GM12878 (cell line): ENCODE measurements around the gene TAX1BP3. TPM values are rescaled to one million over a fixed set of nuclear protein-coding genes. Genes with fewer than 3 reads are reported as not detected.

ENCODE experiments used
- ATAC-seq: fragments of 200-7000 bp; cut with Tn5 transposase; 3 replicates; pipeline ENCODE4 v1.9.1; 2020; ENCODE audit warnings: mild to moderate bottlenecking, moderate library complexity
- BruUV-seq: library from RNA; stranded (reverse); fragments of 400-500 nt; replicated peaks from 2 replicates; lab custom pipeline; 2021; lab: Mats Ljungman, UMichigan
- CTCF ChIA-PET: fragments of 300-600 bp; sonication (Branson Sonifier 250); formaldehyde crosslinking; extraction: SDS; loops from one replicate; lab custom pipeline; 2021; ENCODE audit warnings: inconsistent platforms; lab: Yijun Ruan, JAX
- POLR2A ChIA-PET: fragments of 350-600 bp; formaldehyde crosslinking; extraction: SDS; loops from one replicate; lab custom pipeline; 2021; ENCODE audit warnings: inconsistent platforms; lab: Charles Lee
- RAD21 ChIA-PET: fragments of 300-600 bp; sonication (Branson Sonifier 250); formaldehyde crosslinking; loops from one replicate; lab custom pipeline; 2023; ENCODE audit warnings: antibody characterized with exemption; ENCODE audit not compliant: unreplicated experiment; lab: Charles Lee
- SMC1A ChIA-PET: fragments of 300-600 bp; sonication (Branson Sonifier 250); formaldehyde crosslinking; loops from one replicate; lab custom pipeline; 2023; ENCODE audit not compliant: unreplicated experiment, uncharacterized antibody; lab: Charles Lee
- DNase-seq: peaks from one replicate; pipeline ENCODE4 v3.0.0-alpha.2; 2011; ENCODE audit warnings: low read depth, low spot score
- FAIRE-seq: peaks from 3 replicates; lab custom pipeline; 2011; peaks lifted over from hg19 to GRCh38; lab: Jason Lieb, UNC
- H2AFZ ChIP-seq: 2 replicates; pipeline ENCODE4 v1.6.0; 2011; ENCODE audit warnings: low read depth, low read length, control low read depth; ENCODE audit not compliant: control insufficient read depth
- H3K27ac ChIP-seq: 2 replicates; pipeline ENCODE4 v1.5.1; 2011; ENCODE audit warnings: control low read depth; ENCODE audit not compliant: control insufficient read depth, insufficient read depth
- H3K27me3 ChIP-seq, 2 experiments: replicated peaks in 1 of 2; 2 replicates each; pipeline versions ENCODE4 v1.6.0 to v1.6.1; 2011; ENCODE audit warnings: low read length in 1 of 2; ENCODE audit not compliant: control insufficient read depth in 2 of 2, insufficient read depth in 2 of 2
- H3K36me3 ChIP-seq, 2 experiments: 2 replicates each; pipeline ENCODE4 v1.5.1; 2011; ENCODE audit warnings: low read length in 1 of 2; ENCODE audit not compliant: control insufficient read depth in 2 of 2, insufficient read depth in 2 of 2
- H3K4me1 ChIP-seq: 2 replicates; pipeline ENCODE4 v1.6.1; 2011; ENCODE audit warnings: mild to moderate bottlenecking, low read length, moderate library complexity, mixed read lengths; ENCODE audit not compliant: control insufficient read depth, insufficient read depth
- H3K4me2 ChIP-seq: 2 replicates; pipeline ENCODE4 v1.6.0; 2011; ENCODE audit warnings: control low read depth; ENCODE audit not compliant: control insufficient read depth, insufficient read depth
- H3K4me3 ChIP-seq: fragments of 200-600 bp; sonication (generic); 2 replicates; pipeline ENCODE4 v1.5.1; 2016
- H3K79me2 ChIP-seq: 2 replicates; pipeline ENCODE4 v1.6.0; 2011; ENCODE audit warnings: low read length; ENCODE audit not compliant: control insufficient read depth, insufficient read depth
- H3K9ac ChIP-seq: 2 replicates; pipeline ENCODE4 v1.8.0; 2011; ENCODE audit warnings: low read length, control low read depth, mixed read lengths; ENCODE audit not compliant: control insufficient read depth, insufficient read depth
- H3K9me3 ChIP-seq: replicated peaks from 3 replicates; pipeline ENCODE4 v1.5.1; 2011; ENCODE audit warnings: mild to moderate bottlenecking, low read length; ENCODE audit not compliant: control insufficient read depth, insufficient read depth
- H4K20me1 ChIP-seq: 2 replicates; pipeline ENCODE4 v1.6.0; 2011; ENCODE audit not compliant: control insufficient read depth, insufficient read depth
- CBFB ChIP-seq: IDR thresholded peaks from 2 replicates; pipeline ENCODE4 v1.6.1; 2016; ENCODE audit warnings: antibody characterized with exemption, low read depth
- GATAD2B ChIP-seq: fragments of 450-650 bp; conservative IDR thresholded peaks from 2 replicates; pipeline ENCODE4 v1.6.1; 2017; ENCODE audit warnings: low read depth, mild to moderate bottlenecking, moderate library complexity
- HDAC6 ChIP-seq: fragments of 200-600 bp; sonication (generic); IDR thresholded peaks from one replicate; pipeline ENCODE4 v1.8.0; 2017; ENCODE audit warnings: antibody characterized with exemption; ENCODE audit not compliant: unreplicated experiment
- LARP7 ChIP-seq: fragments of 450-650 bp; IDR thresholded peaks from 2 replicates; pipeline ENCODE4 v1.6.1; 2017; ENCODE audit warnings: mild to moderate bottlenecking
- MTA2 ChIP-seq: fragments of 450-650 bp; IDR thresholded peaks from 2 replicates; pipeline ENCODE4 v1.6.1; 2016; ENCODE audit warnings: low read depth, mild to moderate bottlenecking, moderate library complexity
- PAX5 ChIP-seq: IDR thresholded peaks from 2 replicates; pipeline ENCODE4 v1.6.1; 2011; ENCODE audit warnings: low read depth, low read length, borderline replicate concordance
- POLR2AphosphoS5 ChIP-seq: IDR thresholded peaks from 2 replicates; pipeline ENCODE4 v1.6.1; 2011; ENCODE audit warnings: mild to moderate bottlenecking, low read length, inconsistent platforms
- SRF ChIP-seq, 2 experiments: IDR thresholded peaks; 2 replicates each; pipeline ENCODE4 v1.6.1; 2011; ENCODE audit warnings: low read depth in 2 of 2, low read length in 2 of 2, mild to moderate bottlenecking in 1 of 2, moderate library complexity in 1 of 2
- STAT1 ChIP-seq: fragments of 450-650 bp; conservative IDR thresholded peaks from 2 replicates; pipeline ENCODE4 v1.6.1; 2014; ENCODE audit warnings: antibody characterized with exemption, mild to moderate bottlenecking
- ZNF24 ChIP-seq: fragments of 450-650 bp; IDR thresholded peaks from 2 replicates; pipeline ENCODE4 v1.6.1; 2017; ENCODE audit warnings: antibody characterized with exemption, mild to moderate bottlenecking
- WGBS: methylation state at CpG from one replicate; pipeline ENCODE4 v1.1.6; 2016; ENCODE audit warnings: low lambda C conversion rate; ENCODE audit not compliant: insufficient replicate concordance, insufficient coverage; ENCODE audit errors: missing lambda C conversion rate; 5-methylcytosine and 5-hydroxymethylcytosine counted together
- in situ Hi-C: fragments of 300-500 bp; cut with MboI; formaldehyde crosslinking; loops from 9 replicates; pipeline ENCODE4 v1.14.3; 2018; ENCODE audit warnings: mixed read lengths
- intact Hi-C: fragments of 100-400 bp; cut with micrococcal nuclease; formaldehyde crosslinking; loops from one replicate; pipeline ENCODE4 v1.14.2; 2022; ENCODE audit not compliant: unreplicated experiment
- polyA plus RNA-seq, 11 experiments: library from polyadenylated mRNA; depleted of rRNA in 4 of 11; unstranded in 6 of 11; stranded (reverse) in 5 of 11; fragments of >200 nt; fragmentation: Nextera tagmentation in 4 of 11; fragmentation: Illumina TruSeq in 1 of 11; extraction: Ambion mirVana in 4 of 11; extraction: Trizol in 1 of 11; gene quantifications; 1 replicate in 1 of 11; 2 replicates in 10 of 11; pipeline versions ENCODE4 v1.2.1 to v1.2.3, GENCODE V29; 2011 to 2016; ENCODE audit warnings: inconsistent platforms in 2 of 11, missing spikeins in 2 of 11, low read depth in 1 of 11
- total RNA-seq, 4 experiments: library from RNA; depleted of rRNA in 3 of 4; stranded (reverse); fragments of >200 nt in 3 of 4; fragmentation: Illumina TruSeq in 1 of 4; extraction: Trizol in 1 of 4; gene quantifications; 2 replicates each; pipeline versions ENCODE4 v1.2.1 to v1.2.3, GENCODE V29; 2013 to 2021
- TF ChIP-seq, protein P1 (sequence below): fragments of 450-650 bp; IDR thresholded peaks from 2 replicates; pipeline ENCODE4 v1.6.1; 2017; ENCODE audit warnings: mild to moderate bottlenecking, moderate library complexity
- TF ChIP-seq, protein P2 (sequence below): fragments of 450-650 bp; IDR thresholded peaks from 2 replicates; pipeline ENCODE4 v1.6.1; 2014; ENCODE audit warnings: mild to moderate bottlenecking
- TF ChIP-seq, protein P3 (sequence below): IDR thresholded peaks from 2 replicates; pipeline ENCODE4 v1.6.1; 2011; ENCODE audit warnings: low read depth, low read length, improper control_type of control experiment, borderline replicate concordance

TAX1BP3 gene
- total and polyA plus RNA-seq, 10 of the 15 experiments (the other 5 are each of a cell fraction or from before 2014, with no cell fraction given), result 1.00 to 40.4 (median 15.4) TPM

DNA sequence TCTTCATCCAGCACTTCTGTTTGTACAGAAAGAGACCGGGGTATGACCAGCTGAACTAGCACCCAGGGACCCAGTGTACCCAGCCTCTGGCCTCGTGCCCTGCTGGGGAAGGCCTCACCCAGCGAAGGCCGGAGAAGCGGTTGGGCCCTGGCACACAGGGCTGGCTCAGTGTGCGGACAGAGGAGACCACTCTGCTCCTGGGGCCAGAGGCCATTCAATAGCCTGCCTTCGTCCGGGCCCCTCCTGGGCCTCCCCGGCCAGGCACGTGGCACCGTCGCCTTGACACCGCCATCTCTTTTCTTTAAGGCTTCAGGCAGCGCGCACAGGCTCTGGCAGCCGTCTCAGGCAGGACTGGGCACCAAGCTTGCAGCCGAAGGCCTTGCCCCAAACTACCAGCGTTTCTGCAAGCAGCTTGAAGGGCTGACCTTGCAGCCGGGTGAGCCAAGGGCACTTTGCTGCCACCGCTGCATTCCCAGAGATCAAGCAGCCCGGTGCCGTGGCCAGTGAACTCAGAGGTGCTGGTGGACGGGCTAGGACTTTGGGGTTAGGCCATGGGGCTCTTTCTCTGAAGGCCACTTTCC is 8.0 kb downstream of the TAX1BP3 start:
- Histone ChIP-seq H3K4me1 (no peaks in the 10 kb centered on the region), H4K20me1 (no peaks in the 10 kb centered on the region), H3K27ac (no peak overlapping the region), H2AFZ (no peak overlapping the region), H3K79me2 (no peaks in the 10 kb centered on the region), H3K36me3 (no peaks in the 10 kb centered on the region), H3K4me2 (no peak overlapping the region), H3K9ac (no peak overlapping the region), H3K4me3 (no peak overlapping the region)
- no TSS peak for BruUV-seq
- 89% methylated on average over 23 of the region's 23 CpGs for WGBS
- in situ Hi-C loops, result no loop called here
- no peak for DNase-seq
- RAD21 ChIA-PET, result no interaction called here
- TF ChIP-seq LARP7 (no peak), MTA2 (no peak), CBFB (no peak), PAX5 (no peak), ZNF24 (no peak), POLR2AphosphoS5 (no peak), SRF (IDR thresholded peaks at IDR 0.05; ENCODE audit: low read depth in 2 of 2, low read length in 2 of 2) (no peak), GATAD2B (no peak), HDAC6 (no peak), STAT1 (no peak)
- TF ChIP-seq, protein P1, sequence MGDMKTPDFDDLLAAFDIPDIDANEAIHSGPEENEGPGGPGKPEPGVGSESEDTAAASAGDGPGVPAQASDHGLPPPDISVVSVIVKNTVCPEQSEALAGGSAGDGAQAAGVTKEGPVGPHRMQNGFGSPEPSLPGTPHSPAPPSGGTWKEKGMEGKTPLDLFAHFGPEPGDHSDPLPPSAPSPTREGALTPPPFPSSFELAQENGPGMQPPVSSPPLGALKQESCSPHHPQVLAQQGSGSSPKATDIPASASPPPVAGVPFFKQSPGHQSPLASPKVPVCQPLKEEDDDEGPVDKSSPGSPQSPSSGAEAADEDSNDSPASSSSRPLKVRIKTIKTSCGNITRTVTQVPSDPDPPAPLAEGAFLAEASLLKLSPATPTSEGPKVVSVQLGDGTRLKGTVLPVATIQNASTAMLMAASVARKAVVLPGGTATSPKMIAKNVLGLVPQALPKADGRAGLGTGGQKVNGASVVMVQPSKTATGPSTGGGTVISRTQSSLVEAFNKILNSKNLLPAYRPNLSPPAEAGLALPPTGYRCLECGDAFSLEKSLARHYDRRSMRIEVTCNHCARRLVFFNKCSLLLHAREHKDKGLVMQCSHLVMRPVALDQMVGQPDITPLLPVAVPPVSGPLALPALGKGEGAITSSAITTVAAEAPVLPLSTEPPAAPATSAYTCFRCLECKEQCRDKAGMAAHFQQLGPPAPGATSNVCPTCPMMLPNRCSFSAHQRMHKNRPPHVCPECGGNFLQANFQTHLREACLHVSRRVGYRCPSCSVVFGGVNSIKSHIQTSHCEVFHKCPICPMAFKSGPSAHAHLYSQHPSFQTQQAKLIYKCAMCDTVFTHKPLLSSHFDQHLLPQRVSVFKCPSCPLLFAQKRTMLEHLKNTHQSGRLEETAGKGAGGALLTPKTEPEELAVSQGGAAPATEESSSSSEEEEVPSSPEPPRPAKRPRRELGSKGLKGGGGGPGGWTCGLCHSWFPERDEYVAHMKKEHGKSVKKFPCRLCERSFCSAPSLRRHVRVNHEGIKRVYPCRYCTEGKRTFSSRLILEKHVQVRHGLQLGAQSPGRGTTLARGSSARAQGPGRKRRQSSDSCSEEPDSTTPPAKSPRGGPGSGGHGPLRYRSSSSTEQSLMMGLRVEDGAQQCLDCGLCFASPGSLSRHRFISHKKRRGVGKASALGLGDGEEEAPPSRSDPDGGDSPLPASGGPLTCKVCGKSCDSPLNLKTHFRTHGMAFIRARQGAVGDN, result no peak
- TF ChIP-seq, protein P2, sequence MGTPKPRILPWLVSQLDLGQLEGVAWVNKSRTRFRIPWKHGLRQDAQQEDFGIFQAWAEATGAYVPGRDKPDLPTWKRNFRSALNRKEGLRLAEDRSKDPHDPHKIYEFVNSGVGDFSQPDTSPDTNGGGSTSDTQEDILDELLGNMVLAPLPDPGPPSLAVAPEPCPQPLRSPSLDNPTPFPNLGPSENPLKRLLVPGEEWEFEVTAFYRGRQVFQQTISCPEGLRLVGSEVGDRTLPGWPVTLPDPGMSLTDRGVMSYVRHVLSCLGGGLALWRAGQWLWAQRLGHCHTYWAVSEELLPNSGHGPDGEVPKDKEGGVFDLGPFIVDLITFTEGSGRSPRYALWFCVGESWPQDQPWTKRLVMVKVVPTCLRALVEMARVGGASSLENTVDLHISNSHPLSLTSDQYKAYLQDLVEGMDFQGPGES, result no peak
- TF ChIP-seq, protein P3, sequence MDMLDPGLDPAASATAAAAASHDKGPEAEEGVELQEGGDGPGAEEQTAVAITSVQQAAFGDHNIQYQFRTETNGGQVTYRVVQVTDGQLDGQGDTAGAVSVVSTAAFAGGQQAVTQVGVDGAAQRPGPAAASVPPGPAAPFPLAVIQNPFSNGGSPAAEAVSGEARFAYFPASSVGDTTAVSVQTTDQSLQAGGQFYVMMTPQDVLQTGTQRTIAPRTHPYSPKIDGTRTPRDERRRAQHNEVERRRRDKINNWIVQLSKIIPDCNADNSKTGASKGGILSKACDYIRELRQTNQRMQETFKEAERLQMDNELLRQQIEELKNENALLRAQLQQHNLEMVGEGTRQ, result no peak
- TF ChIP-seq, all 136 proteins: peak for 0
- intact Hi-C loops, result loop anchor here (10.0 kb wide), 1 partner anchor 106 kb away; the partner anchor contains the start of gene TRPV3
- CTCF ChIA-PET, result no interaction called here
- ATAC-seq, result no peak
- POLR2A ChIA-PET, result no interaction called here
- no peak for FAIRE-seq
- SMC1A ChIA-PET, result interaction anchor here (0.5 kb wide), 1 partner anchor 769 kb away, joined by 3 read pairs; no protein-coding TSS in a partner anchor
- Histone ChIP-seq H3K9me3 (no peaks in the 10 kb centered on the region), H3K27me3 (no peaks in the 10 kb centered on the region)
